Tibial nerve (tissue), 4 donors: ENCODE results near the gene ADGRB3. TPM values are rescaled to one million over a fixed set of nuclear protein-coding genes. Genes with fewer than 3 reads are reported as not detected.
A peak's percentile ranks its signal among the peaks of the same experiment; 100 is the strongest.

Experiments
- DNase-seq, 2 donors: peaks; one replicate each; pipeline ENCODE4 v3.0.0-alpha.2; 2019; ENCODE audit warnings: low spot score in 2 of 2
- H3K27ac ChIP-seq, 4 donors: fragments of 200-600 bp; sonication (generic) in 3 of 4; one replicate each; pipeline ENCODE4 v1.5.1; 2017 to 2019; ENCODE audit warnings: mild to moderate bottlenecking in 1 of 4
- H3K27me3 ChIP-seq, 2 donors: fragments of 200-600 bp; sonication (generic) in 1 of 2; one replicate each; pipeline versions ENCODE4 v1.5.1 to v1.6.0; 2017 to 2019
- H3K36me3 ChIP-seq, 3 donors: fragments of 200-600 bp; sonication (generic); one replicate each; pipeline ENCODE4 v1.5.1; 2018 to 2019
- H3K4me1 ChIP-seq, 4 donors: fragments of 200-600 bp; sonication (generic) in 3 of 4; one replicate each; pipeline ENCODE4 v1.5.1; 2017 to 2019
- H3K4me3 ChIP-seq, 4 donors: fragments of 200-600 bp; sonication (generic) in 3 of 4; one replicate each; pipeline ENCODE4 v1.5.1; 2017 to 2019; ENCODE audit warnings: mild to moderate bottlenecking in 1 of 4, moderate library complexity in 1 of 4
- H3K9me3 ChIP-seq, 4 donors: fragments of 200-600 bp; sonication (generic) in 3 of 4; one replicate each; pipeline ENCODE4 v1.5.1; 2017 to 2019
- EP300 ChIP-seq, 2 donors: sonication (generic); formaldehyde crosslinking; IDR thresholded peaks; one replicate each; pipeline ENCODE4 v1.6.1; 2017; ENCODE audit warnings: antibody characterized with exemption in 2 of 2, mild to moderate bottlenecking in 1 of 2
- POLR2A ChIP-seq, 2 donors: fragments of 450-650 bp; IDR thresholded peaks; one replicate each; pipeline ENCODE4 v1.6.1; 2017; ENCODE audit warnings: antibody characterized with exemption in 2 of 2, mild to moderate bottlenecking in 2 of 2, moderate library complexity in 2 of 2
- WGBS, 2 donors: methylation state at CpG; one replicate each; pipeline ENCODE4 v1.1.5; 2018; 5-methylcytosine and 5-hydroxymethylcytosine counted together
- total RNA-seq, 4 donors: library from RNA; depleted of rRNA; stranded (reverse); fragments of >200 nt; gene quantifications; one replicate each; pipeline ENCODE4 v1.1.0, GENCODE V29; 2016
- TF ChIP-seq, protein P1 (sequence below), 5 experiments: fragments of 200-600 bp in 3 of 5; fragments of 450-650 bp in 2 of 5; sonication (generic) in 3 of 5; IDR thresholded peaks; one replicate each; pipeline ENCODE4 v1.5.1; 2016 to 2019; ENCODE audit warnings: antibody characterized with exemption in 5 of 5, mild to moderate bottlenecking in 3 of 5, moderate library complexity in 2 of 5

The ADGRB3 gene
- total RNA-seq, 4 donors from 2014 or later, result 9.0 to 17.9 (median 11.4) TPM

DNA sequence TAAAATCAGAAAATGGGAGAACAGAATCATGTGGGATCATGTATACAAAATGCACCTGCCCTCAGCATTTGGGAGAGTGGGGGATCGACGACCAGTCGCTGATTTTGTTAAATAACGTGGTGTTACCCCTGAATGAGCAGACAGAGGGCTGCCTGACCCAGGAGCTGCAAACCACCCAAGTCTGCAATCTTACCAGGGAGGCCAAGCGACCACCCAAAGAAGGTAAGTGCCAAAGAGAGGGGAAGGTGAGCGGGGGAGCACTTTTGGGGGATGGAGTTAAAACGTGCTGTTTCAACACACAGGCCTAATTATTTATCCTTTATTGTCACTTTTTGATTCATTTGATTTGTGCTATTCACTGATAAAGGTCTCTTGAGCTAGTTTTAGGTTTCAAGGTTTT, 4.1 kb downstream of the ADGRB3 start:
- H3K27ac ChIP-seq, result peak overlapping the region in 2 of 4 donors; percentile 16 to 53
- H3K4me3 ChIP-seq, result no peak overlapping the region
- TF ChIP-seq POLR2A (IDR thresholded peaks at IDR 0.05) (no peak), EP300 (IDR thresholded peaks at IDR 0.05) (no peak)

DNA sequence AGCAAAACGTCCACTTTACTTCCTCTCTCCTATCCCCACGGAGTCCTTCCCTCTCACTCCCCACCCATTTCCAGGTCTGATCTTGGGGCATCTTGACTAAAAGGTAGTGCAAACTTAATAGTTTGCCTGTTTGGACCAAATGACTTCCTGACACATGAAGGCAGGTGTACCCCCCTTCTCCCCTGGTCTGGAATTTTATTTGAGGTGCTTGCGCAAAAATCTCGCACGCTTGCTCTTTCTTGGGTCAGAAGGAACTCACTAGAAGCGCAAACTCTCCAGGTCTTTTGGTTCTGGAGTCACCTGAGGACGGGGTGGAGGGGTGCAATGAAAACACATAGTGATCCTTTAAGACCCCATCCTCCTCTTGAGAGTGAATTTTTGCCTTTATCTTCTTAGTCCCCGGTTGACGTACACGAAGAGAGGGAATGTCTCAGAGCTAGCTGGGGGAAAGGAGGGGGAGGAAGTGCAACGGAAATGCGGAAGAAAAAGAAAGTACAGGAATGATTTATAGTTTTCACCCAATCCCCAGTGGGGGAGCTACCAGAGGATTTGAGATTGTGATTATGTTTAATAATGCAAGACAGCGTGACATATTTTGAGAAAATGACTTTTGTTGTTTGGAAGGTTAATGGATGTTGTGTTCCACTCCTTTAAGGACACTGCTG, 4.9 kb downstream of the ADGRB3 start:
- TF ChIP-seq EP300 (IDR thresholded peaks at IDR 0.05) (no peak), POLR2A (IDR thresholded peaks at IDR 0.05) (no peak)
- TF ChIP-seq, protein P1, sequence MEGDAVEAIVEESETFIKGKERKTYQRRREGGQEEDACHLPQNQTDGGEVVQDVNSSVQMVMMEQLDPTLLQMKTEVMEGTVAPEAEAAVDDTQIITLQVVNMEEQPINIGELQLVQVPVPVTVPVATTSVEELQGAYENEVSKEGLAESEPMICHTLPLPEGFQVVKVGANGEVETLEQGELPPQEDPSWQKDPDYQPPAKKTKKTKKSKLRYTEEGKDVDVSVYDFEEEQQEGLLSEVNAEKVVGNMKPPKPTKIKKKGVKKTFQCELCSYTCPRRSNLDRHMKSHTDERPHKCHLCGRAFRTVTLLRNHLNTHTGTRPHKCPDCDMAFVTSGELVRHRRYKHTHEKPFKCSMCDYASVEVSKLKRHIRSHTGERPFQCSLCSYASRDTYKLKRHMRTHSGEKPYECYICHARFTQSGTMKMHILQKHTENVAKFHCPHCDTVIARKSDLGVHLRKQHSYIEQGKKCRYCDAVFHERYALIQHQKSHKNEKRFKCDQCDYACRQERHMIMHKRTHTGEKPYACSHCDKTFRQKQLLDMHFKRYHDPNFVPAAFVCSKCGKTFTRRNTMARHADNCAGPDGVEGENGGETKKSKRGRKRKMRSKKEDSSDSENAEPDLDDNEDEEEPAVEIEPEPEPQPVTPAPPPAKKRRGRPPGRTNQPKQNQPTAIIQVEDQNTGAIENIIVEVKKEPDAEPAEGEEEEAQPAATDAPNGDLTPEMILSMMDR (IDR thresholded peaks at IDR 0.05), result no peak
- peak overlapping the region; percentile 16 to 53 (median 40) for H3K27ac ChIP-seq
- DNase-seq, result no peak
- peaks cover 0 to 18% (median 0%) of the 10 kb centered on the region in 4 donors for H3K4me1 ChIP-seq
- WGBS, 2 donors, result 12 to 19% methylated on average over 13 of the region's 13 CpGs
- H3K36me3 ChIP-seq, result no peaks in the 10 kb centered on the region
- H3K4me3 ChIP-seq, result peak overlapping the region; percentile 15 to 38 (median 22)
- no peaks in the 10 kb centered on the region for H3K27me3 ChIP-seq
- no peaks in the 10 kb centered on the region for H3K9me3 ChIP-seq

More for the DNA sequence above, 4.1 kb downstream of the ADGRB3 start:
- no peaks in the 10 kb centered on the region for H3K9me3 ChIP-seq
- 55 to 60% methylated on average over 7 of the region's 7 CpGs for WGBS, 2 donors
- no peak for DNase-seq
- no peaks in the 10 kb centered on the region for H3K36me3 ChIP-seq
- no peaks in the 10 kb centered on the region for H3K27me3 ChIP-seq
- peaks cover 0 to 18% (median 0%) of the 10 kb centered on the region in 4 donors for H3K4me1 ChIP-seq

DNA sequence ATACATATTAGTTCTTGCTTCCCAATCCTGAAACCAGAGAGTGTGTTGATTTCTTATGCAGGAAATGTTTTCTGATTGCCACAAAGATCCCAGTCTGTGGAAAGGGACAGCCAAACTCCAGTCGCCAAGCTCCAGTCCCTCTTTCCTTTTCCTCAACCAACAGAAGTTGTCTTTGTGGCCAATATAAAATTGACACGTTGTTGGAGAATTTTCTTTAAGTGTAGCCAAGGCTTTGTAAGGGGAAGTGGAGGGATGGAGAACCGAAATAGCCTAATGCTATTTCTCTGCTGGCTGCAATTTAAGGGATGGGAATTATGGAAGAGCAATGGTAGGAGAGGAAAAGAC, 5.4 kb downstream of the ADGRB3 start:
- no peaks in the 10 kb centered on the region for H3K27me3 ChIP-seq
- H3K36me3 ChIP-seq, result no peaks in the 10 kb centered on the region
- no peak for DNase-seq
- TF ChIP-seq EP300 (IDR thresholded peaks at IDR 0.05) (no peak), POLR2A (IDR thresholded peaks at IDR 0.05) (no peak)
- TF ChIP-seq, protein P1 (IDR thresholded peaks at IDR 0.05), result no peak
- H3K4me3 ChIP-seq, result peak overlapping the region; percentile 15 to 38 (median 22)
- peaks cover 0 to 18% (median 0%) of the 10 kb centered on the region in 4 donors for H3K4me1 ChIP-seq
- no peaks in the 10 kb centered on the region for H3K9me3 ChIP-seq
- WGBS, 2 donors, result 8 to 10% methylated on average over 3 of the region's 3 CpGs
- H3K27ac ChIP-seq, result peak overlapping the region; percentile 16 to 53 (median 40)

DNA sequence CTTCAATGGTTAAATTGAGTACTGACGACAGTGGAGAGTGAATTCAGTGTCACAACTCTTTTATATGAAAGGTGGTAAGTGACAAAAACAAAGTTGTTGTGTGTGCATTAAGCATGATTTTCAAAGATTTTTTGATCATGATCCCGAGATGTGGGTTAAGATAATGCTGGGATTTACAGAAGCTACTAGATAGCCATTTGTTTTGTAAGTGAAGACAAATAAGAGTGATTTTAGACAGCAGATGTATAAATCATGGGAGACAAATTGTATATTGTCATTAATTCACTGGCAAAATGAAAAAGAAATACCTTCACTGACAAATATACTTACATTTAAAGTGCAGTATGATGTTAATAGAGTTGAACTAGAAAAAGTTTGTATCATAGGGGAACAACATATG, 6.1 kb downstream of the ADGRB3 start:
- Histone ChIP-seq H3K4me3 (no peak overlapping the region), H3K9me3 (no peaks in the 10 kb centered on the region), H3K27ac (peak overlapping the region in 2 of 4 donors; percentile 16 to 42), H3K4me1 (peaks cover 0 to 16% (median 0%) of the 10 kb centered on the region in 4 donors), H3K36me3 (no peaks in the 10 kb centered on the region), H3K27me3 (no peaks in the 10 kb centered on the region)
- 48 to 61% methylated on average over 2 of the region's 2 CpGs for WGBS, 2 donors
- TF ChIP-seq POLR2A (IDR thresholded peaks at IDR 0.05) (no peak), EP300 (IDR thresholded peaks at IDR 0.05) (no peak)
- TF ChIP-seq, protein P1 (IDR thresholded peaks at IDR 0.05), result no peak
- no peak for DNase-seq

DNA sequence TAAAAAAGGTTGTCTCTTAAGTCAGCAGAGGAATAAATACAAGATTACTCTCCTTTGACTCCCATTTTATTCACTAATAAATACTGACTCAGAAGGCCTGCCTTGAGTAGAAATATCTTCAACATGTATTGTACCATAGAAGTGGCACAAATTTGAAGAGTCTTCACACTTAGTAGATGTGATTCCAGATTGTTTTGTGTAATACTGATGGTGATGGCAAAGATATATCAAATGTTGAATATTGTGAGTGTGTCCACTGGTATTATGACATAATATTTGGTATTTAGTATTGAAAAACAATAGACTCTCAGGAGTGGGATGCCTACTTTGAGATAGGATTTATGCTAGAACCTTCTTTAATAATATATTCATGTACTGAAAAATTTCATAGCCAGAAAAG, 7.0 kb downstream of the ADGRB3 start:
- H3K27ac ChIP-seq, result peak overlapping the region in 2 of 4 donors; percentile 16 to 42
- H3K4me1 ChIP-seq, result peaks cover 0 to 12% (median 0%) of the 10 kb centered on the region in 4 donors
- no peaks in the 10 kb centered on the region for H3K36me3 ChIP-seq
- H3K4me3 ChIP-seq, result no peak overlapping the region
- no peak for DNase-seq
- H3K27me3 ChIP-seq, result no peaks in the 10 kb centered on the region
- TF ChIP-seq EP300 (IDR thresholded peaks at IDR 0.05), result no peak
- no peak for TF ChIP-seq POLR2A (IDR thresholded peaks at IDR 0.05)
- TF ChIP-seq, protein P1 (IDR thresholded peaks at IDR 0.05), result no peak
- H3K9me3 ChIP-seq, result no peaks in the 10 kb centered on the region
